ENCODE measurements around the gene SPATA17. TPM values are rescaled to one million over a fixed set of nuclear protein-coding genes. Genes with fewer than 3 reads are reported as not detected.

The SPATA17 gene
- total and polyA plus RNA-seq, 2 of the 8 experiments (the other 6 are each of a cell fraction or from before 2014, with no cell fraction given), result 0.17 to 0.48 TPM

DNA sequence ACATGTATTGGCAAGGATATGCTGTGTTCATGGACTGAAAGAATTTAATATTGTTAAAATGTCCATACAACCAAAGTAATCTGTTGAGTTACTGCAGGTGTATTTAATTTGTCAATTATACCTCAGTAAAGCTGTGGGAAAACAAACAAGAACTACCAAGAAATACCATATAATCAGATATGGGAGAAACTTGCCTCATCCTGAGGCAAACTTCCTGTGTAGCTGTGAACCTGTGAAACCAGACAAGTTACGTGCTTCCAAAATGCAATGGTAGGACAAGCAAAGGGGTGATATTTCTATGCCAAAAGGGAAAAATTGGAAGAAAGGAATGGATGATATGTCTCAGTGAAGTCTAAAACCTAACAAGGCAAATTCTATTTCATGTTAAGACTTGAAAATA, 174.6 kb downstream of the SPATA17 start:
- Histone ChIP-seq H3K4me2 (ENCODE audit: insufficient read depth in 1 of 2, low read depth in 2 of 2, low read length in 2 of 2) (no peak overlapping the region), H3K9ac (replicated peaks in 1 of 4; ENCODE audit: extremely low read depth in 1 of 4, low read depth in 3 of 4, low read length in 3 of 4) (no peak overlapping the region), H2AK5ac (ENCODE audit: low read depth, low read length) (no peak overlapping the region), H3K79me2 (ENCODE audit: control insufficient read depth in 1 of 2, insufficient read depth in 2 of 2, low read length in 2 of 2) (no peaks in the 10 kb centered on the region), H3K23ac (ENCODE audit: insufficient read length) (no peak overlapping the region), H4K8ac (ENCODE audit: extremely low read depth, insufficient read depth, low read length) (no peak overlapping the region), H3K4me1 (replicated peaks in 1 of 4; ENCODE audit: control insufficient read depth in 3 of 4, insufficient read depth in 4 of 4, low read length in 3 of 4) (no peaks in the 10 kb centered on the region), H3K79me1 (ENCODE audit: low read depth, low read length) (no peaks in the 10 kb centered on the region), H4K20me1 (replicated peaks in 1 of 2; ENCODE audit: control insufficient read depth in 1 of 2, insufficient read depth in 2 of 2, low read length in 2 of 2) (no peaks in the 10 kb centered on the region), H3K4me3 (ENCODE audit: extremely low read depth in 1 of 4, insufficient read depth in 2 of 4, low read depth in 3 of 4, low read length in 4 of 4) (no peak overlapping the region), H2BK12ac (ENCODE audit: low read depth, low read length) (no peak overlapping the region), H3K9me3 (ENCODE audit: insufficient read depth in 2 of 2, low read depth in 1 of 2, low read length in 1 of 2) (0 out of 4 replicates have a peak, but pooled peaks cover 0 to 2% of the 10 kb centered on the region in 2 experiments), H4K5ac (ENCODE audit: insufficient read length, low read depth, low read length) (no peak overlapping the region), H3K56ac (replicated peaks; ENCODE audit: insufficient read length, low read depth, low read length) (no peak overlapping the region), H2BK120ac (replicated peaks; ENCODE audit: low read depth, low read length) (no peak overlapping the region), H3K36me3 (ENCODE audit: control insufficient read depth in 2 of 4, insufficient read depth in 4 of 4, low read length in 3 of 4) (no peaks in the 10 kb centered on the region; a peak in 1 of 8 replicates), H3K4ac (replicated peaks; ENCODE audit: insufficient read length, low read depth, low read length) (no peak overlapping the region), H2BK15ac (ENCODE audit: low read length) (no peak overlapping the region), H2BK20ac (ENCODE audit: low read length) (no peak overlapping the region), H4K91ac (replicated peaks; ENCODE audit: insufficient read length, low read length) (no peak overlapping the region), H2BK5ac (ENCODE audit: low read depth, low read length) (no peak overlapping the region), H3K27ac (ENCODE audit: low read depth, low read length) (no peak overlapping the region), H3K23me2 (ENCODE audit: low read depth, low read length) (no peaks in the 10 kb centered on the region), H3K27me3 (replicated peaks in 1 of 4; ENCODE audit: control insufficient read depth in 3 of 4, extremely low read depth in 1 of 4, insufficient read depth in 3 of 4, low read length in 3 of 4) (no peaks in the 10 kb centered on the region), H3K18ac (ENCODE audit: extremely low read depth, low read length) (no peak overlapping the region), H3K14ac (ENCODE audit: insufficient read length) (no peak overlapping the region), H2AFZ (ENCODE audit: low read length) (no peak overlapping the region)
- no peak for FAIRE-seq
- CTCF ChIA-PET (ENCODE audit: partially characterized antibody), result no interaction called here
- DNase-seq (ENCODE audit: low read depth in 1 of 2, low spot score in 2 of 2), result no peak
- POLR2A ChIA-PET (ENCODE audit: partially characterized antibody), result no interaction called here
- 81% methylated on average over 1 of the region's 1 CpG; no CpG with 5 or more reads in 1 of the 2 experiments for WGBS, 2 experiments (ENCODE audit: extremely low coverage in 1 of 2, insufficient coverage in 1 of 2, insufficient read length in 1 of 2, insufficient replicate concordance in 2 of 2, low coverage in 1 of 2, low lambda C conversion rate in 2 of 2, missing lambda C conversion rate in 1 of 2)
- TF ChIP-seq NRF1 (IDR thresholded peaks at IDR 0.05; ENCODE audit: low read depth, low read length) (no peak), RXRA (IDR thresholded peaks at IDR 0.05; ENCODE audit: insufficient read depth, low read depth, low read length) (no peak), TCF12 (IDR thresholded peaks at IDR 0.05; ENCODE audit: low read depth, low read length) (no peak), RBBP5 (IDR thresholded peaks at IDR 0.05; ENCODE audit: borderline replicate concordance, low read depth, low read length) (no peak), EGR1 (IDR thresholded peaks at IDR 0.05; ENCODE audit: borderline replicate concordance, low read depth, low read length) (no peak), BCL11A (IDR thresholded peaks at IDR 0.05; ENCODE audit: low read depth in 2 of 2, low read length in 2 of 2) (no peak), TAF7 (optimal IDR thresholded peaks at IDR 0.05; ENCODE audit: borderline replicate concordance, low read depth, low read length) (no peak), POLR2AphosphoS5 (IDR thresholded peaks at IDR 0.05; ENCODE audit: low read depth, low read length) (no peak), ASH2L (IDR thresholded peaks at IDR 0.05; ENCODE audit: low read length) (no peak), CBX8 (IDR thresholded peaks at IDR 0.05; ENCODE audit: borderline replicate concordance, low read depth, low read length) (no peak), MAFK (IDR thresholded peaks at IDR 0.05; ENCODE audit: low read depth, low read length) (no peak), GTF2F1 (IDR thresholded peaks at IDR 0.05; ENCODE audit: borderline replicate concordance, low read depth, low read length) (no peak), CTBP2 (IDR thresholded peaks at IDR 0.05; ENCODE audit: borderline replicate concordance, insufficient read depth, insufficient read length, low read length) (no peak), JUND (IDR thresholded peaks at IDR 0.05; ENCODE audit: low read length) (no peak)
- TF ChIP-seq, protein P1, sequence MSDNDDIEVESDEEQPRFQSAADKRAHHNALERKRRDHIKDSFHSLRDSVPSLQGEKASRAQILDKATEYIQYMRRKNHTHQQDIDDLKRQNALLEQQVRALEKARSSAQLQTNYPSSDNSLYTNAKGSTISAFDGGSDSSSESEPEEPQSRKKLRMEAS (IDR thresholded peaks at IDR 0.05), result no peak

Data from H1 (cell line).